VCaP (cell line): Measurements from ENCODE around the gene EML4.

ENCODE experiments used
- H3K27ac ChIP-seq: fragments of 450-650 bp; 2 replicates; pipeline ENCODE4 v1.5.1; 2017
- TF ChIP-seq, protein P1 (sequence below): fragments of 450-650 bp; conservative IDR thresholded peaks from 2 replicates; pipeline ENCODE4 v1.5.1; 2017; ENCODE audit warnings: mild to moderate bottlenecking, moderate library complexity

Gene EML4

DNA sequence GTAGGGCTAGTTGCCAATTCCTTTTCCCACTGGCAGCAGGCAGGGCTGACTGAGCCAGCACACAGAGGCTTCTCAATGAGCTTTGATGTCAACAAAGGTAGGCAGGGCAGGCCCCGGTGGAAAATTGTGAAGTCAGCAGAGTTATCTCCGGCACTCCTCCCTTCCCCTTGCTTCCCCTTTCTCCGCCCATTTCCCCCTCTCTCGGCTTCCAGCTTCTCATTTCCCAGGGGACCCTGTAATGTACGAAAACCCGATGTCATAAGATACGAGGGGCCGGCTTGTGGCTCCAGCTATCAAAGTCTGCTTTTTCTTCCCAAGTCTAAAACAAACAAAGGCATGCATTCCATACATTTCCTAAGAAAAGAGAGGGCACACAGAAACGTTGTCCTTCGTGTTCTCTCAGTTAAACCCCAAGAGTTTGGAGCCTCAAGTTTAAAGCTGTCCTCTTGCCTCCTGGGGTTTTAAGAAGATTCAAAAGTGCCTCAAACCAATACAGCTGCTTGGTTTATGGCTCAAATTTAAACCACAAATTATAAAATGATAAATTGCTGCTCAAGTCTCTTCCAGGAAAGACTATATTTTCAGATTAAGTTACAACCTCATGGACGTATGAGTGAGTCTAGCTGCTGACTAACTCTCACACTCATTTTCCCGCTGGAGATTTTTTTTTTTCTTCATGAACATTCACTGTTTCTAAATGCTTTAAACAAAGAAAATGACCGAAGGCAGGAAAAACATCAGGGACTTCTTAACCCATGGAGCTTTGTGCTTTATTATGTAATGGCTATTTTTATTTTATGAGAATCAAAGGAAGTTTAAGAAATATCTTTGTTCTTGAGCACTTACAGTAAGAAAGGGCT is 27.2 kb upstream of the EML4 start:
- peak overlapping the region; percentile 64 for H3K27ac ChIP-seq
- TF ChIP-seq, protein P1, sequence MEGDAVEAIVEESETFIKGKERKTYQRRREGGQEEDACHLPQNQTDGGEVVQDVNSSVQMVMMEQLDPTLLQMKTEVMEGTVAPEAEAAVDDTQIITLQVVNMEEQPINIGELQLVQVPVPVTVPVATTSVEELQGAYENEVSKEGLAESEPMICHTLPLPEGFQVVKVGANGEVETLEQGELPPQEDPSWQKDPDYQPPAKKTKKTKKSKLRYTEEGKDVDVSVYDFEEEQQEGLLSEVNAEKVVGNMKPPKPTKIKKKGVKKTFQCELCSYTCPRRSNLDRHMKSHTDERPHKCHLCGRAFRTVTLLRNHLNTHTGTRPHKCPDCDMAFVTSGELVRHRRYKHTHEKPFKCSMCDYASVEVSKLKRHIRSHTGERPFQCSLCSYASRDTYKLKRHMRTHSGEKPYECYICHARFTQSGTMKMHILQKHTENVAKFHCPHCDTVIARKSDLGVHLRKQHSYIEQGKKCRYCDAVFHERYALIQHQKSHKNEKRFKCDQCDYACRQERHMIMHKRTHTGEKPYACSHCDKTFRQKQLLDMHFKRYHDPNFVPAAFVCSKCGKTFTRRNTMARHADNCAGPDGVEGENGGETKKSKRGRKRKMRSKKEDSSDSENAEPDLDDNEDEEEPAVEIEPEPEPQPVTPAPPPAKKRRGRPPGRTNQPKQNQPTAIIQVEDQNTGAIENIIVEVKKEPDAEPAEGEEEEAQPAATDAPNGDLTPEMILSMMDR: no peak

DNA sequence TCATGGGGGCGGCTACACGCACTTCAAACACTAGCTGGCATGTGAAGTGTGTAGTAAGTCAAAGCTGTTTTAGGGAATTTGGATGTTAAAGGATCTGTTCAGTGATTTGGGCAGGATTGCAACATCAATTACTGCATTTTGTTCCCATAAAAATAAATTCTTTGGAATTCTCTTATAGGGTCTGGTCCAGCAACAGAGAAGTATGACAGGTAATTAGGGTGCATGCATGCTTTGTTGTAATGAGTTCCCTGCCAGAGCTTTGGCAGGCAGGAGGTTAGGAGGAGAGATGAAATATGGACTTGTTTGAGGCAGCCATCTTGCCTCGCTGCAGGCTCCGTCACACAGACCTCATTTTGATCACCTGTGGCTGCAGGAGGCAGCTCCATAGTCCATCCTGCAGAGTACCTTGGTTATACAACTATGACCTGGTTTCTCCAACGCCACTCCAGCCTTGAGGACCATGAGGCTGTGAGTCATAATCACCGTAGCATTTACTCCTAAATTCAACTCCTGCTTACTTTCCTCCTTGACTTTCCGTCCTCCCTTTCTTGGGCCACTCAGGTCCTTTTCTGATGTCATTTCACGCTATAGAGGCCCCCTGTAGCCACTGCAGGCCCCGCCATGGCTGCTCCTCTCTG is 26.5 kb upstream of the EML4 start:
- peak overlapping the region; percentile 64; the same call in 1 of the 2 replicates for H3K27ac ChIP-seq
- TF ChIP-seq, protein P1: no peak

DNA sequence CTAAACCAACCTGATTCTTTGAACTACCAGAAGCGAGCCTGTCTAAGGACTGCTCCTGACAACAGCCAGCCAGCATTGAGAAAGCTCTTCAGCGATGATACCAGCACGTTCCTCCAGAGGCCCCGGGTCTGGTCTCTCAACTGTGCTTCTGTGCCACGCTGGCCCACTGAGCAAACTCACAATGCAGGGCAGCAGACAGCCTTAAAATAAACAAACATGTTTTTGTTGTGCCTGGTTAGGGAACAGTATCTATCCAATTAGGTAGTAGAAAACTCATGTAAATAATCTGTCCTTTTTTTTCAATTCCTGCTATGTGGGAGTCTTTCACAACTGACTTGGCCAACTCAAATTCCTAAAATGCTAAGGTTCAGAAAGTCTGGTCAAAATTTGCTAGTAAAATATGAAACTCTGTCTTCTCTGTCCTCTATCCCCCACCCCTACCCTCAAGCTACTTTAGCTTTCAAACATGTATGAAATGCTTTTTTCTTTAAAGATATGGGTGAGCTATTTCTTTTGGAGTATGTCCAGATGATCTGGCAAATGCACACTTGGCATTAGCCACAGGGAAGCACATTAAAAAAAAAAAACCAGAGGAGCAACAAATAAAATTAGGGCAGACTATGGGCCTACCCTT is 21.4 kb upstream of the EML4 start:
- H3K27ac ChIP-seq: peak overlapping the region; percentile 71
- TF ChIP-seq, protein P1: no peak

DNA sequence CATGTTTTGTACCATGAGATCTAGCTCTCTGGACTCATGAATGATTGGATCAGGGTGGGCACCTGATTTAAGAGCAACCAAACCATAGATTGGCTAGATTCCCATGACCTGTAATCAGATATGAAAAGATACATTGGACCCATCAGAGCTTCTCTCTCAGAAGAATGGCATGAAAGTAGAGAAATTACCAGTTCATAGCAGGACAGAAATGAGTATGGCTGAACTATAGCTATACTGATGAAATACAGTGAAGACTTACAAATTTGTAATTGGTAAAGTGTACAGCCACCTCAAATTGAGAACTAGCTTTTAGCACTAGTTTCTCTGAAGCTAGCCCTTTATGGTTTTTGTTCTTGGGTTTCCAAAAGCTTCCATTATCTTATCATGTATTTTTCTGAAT is 19.0 kb upstream of the EML4 start:
- TF ChIP-seq, protein P1: no peak
- no peak overlapping the region for H3K27ac ChIP-seq

DNA sequence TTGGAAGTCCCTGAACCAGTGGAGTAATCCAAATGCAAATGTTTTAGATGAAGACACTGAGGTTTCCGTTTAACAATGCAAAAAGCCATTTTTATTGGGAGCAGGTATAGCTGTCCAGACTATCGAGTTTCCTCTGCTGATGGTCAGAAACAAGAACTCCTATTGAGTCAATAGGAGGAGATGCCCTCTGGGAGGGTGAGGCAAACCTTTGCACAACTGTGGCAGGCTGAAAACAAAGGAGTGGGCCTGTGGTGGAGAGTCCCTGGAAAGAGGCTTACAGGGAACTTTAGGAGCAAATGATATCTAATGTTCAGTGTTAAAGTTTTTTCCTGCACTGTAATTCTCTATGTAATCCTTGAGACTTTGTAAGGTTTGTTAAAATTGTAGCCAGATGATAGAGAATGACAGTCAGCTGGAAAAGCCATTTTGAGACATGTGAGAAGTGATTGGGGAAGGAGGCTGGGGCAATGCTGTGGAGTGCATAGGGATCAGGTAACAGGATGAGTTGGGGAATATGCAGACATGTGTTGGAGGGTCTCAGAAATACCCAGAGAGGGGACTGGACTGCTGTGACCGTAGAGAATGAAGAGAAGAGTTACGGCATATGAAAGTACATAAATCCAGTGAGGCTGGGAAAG is 15.1 kb upstream of the EML4 start:
- TF ChIP-seq, protein P1: no peak
- H3K27ac ChIP-seq: no peak overlapping the region

DNA sequence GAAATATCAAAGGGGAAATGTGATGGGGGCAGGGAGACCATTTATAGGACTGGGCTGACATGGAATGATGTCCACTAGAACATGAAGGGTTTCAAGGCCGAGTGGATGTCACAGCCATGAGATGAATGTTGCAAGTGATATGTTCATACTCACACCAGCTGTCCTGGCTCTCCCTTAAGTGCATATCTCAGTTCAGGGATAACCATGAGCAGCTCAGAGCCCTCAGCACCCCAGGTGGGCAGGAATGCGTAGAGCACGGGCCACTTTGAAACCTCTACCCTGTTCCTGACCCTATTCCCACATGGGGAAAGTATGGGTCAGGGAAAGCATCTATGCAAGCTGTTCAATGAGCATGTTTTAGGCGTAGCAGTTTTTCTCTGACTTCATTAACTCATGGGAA is 12.4 kb upstream of the EML4 start:
- no peak overlapping the region for H3K27ac ChIP-seq
- TF ChIP-seq, protein P1: no peak

DNA sequence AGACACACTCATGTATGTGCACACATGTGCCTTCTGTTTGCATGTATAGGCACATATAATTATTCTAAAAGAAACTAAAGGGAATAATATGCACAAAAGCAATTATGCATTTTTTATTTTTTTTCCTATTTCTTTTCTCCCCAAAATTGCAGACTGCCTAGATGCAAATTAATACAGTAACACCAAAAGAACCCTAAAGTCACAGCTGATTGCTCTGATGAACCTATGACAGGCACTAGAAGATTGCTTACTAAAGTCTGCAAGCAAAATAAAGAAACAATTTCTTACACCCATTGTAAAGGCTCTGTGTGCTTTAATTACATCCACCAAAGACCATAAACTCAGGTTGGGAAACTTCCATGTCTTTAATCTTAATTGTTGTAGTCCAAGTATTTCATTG is 7.7 kb upstream of the EML4 start:
- H3K27ac ChIP-seq: no peak overlapping the region
- TF ChIP-seq, protein P1: no peak
